GM12892 (cell line): ENCODE data around the gene CD3E. TPM values are rescaled to one million over a fixed set of nuclear protein-coding genes. Genes with fewer than 3 reads are reported as not detected.

ENCODE experiments used
- DNase-seq: peaks from one replicate; pipeline ENCODE4 v3.0.0; 2011; ENCODE audit not compliant: insufficient read length
- FAIRE-seq: peaks from 2 replicates; lab custom pipeline; 2011; peaks lifted over from hg19 to GRCh38; lab: Jason Lieb, UNC
- POLR2A ChIP-seq: IDR thresholded peaks from 2 replicates; pipeline ENCODE4 v1.6.1; 2011; ENCODE audit warnings: low read depth, low read length, control low read depth
- POLR2AphosphoS5 ChIP-seq: IDR thresholded peaks from 2 replicates; pipeline ENCODE4 v1.6.1; 2011; ENCODE audit warnings: low read depth, low read length, control low read depth
- TAF1 ChIP-seq: IDR thresholded peaks from 2 replicates; pipeline ENCODE4 v1.6.1; 2011; ENCODE audit warnings: low read depth, mild to moderate bottlenecking, control low read depth, low read length, borderline replicate concordance
- polyA plus RNA-seq: library from polyadenylated mRNA; unstranded; fragments of >200 nt; gene quantifications from one replicate; pipeline ENCODE4 v1.2.1, GENCODE V29; 2012; ENCODE audit warnings: missing spikeins, inconsistent platforms; ENCODE audit not compliant: missing spikeins

Gene CD3E
- polyA plus RNA-seq, result 0.25 TPM

DNA sequence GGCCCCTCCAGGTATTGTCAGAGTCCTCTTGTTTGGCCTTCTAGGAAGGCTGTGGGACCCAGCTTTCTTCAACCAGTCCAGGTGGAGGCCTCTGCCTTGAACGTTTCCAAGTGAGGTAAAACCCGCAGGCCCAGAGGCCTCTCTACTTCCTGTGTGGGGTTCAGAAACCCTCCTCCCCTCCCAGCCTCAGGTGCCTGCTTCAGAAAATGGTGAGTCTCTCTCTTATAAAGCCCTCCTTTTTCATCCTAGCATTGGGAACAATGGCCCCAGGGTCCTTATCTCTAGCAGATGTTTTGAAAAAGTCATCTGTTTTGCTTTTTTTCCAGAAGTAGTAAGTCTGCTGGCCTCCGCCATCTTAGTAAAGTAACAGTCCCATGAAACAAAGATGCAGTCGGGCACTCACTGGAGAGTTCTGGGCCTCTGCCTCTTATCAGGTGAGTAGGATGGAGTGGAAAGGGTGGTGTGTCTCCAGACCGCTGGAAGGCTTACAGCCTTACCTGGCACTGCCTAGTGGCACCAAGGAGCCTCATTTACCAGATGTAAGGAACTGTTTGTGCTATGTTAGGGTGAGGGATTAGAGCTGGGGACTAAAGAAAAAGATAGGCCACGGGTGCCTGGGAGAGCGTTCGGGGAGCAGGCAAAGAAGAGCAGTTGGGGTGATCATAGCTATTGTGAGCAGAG lies at the start of gene CD3E:
CD3E (plus strand) TSS at position 163 of the 681 bp plus-strand sequence; CDS start at position 386, 223 bp downstream.
- DNase-seq, result no peak
- TF ChIP-seq TAF1 (no peak), POLR2AphosphoS5 (no peak), POLR2A (no peak)
- no peak for FAIRE-seq

DNA sequence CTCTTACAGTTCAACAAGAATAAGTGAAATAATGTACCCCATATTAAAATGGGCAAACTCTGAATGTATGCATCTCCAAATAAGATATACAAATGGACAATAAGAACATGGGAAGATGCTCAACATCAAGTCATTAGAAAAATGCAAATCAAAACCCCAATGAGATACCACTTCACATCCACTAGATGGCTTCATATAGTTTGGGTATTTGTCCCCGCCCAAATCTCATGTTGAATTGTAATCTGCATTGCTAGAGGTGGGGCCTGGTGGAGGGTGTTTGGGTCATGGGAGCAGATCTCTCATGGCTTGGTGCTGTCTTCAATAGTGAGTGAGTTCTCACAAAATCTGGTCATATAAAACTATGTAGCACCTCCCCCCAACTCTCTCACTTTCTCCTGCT lies 46.1 kb upstream of the CD3E start:
- no peak for TF ChIP-seq POLR2AphosphoS5
- DNase-seq, result no peak
- FAIRE-seq, result peak; percentile 46

DNA sequence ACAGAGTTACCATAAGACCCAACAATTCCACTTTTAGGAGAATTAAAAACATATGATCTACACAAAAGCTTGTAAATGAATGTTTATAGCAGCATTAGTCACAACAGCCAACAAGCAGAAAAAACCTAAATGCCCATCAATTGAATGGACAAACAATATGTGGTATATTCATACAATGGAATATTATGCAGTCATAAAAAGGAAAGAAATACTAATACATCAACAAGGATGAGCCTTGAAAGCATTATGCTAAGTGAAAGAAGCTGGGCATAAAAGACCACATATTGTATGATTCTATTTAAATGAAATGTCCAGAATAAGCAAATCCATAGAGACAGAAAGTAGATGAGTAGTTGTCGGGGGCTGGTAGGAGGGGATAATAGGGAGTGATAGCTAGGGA lies 45.4 kb upstream of the CD3E start:
- FAIRE-seq, result no peak

DNA sequence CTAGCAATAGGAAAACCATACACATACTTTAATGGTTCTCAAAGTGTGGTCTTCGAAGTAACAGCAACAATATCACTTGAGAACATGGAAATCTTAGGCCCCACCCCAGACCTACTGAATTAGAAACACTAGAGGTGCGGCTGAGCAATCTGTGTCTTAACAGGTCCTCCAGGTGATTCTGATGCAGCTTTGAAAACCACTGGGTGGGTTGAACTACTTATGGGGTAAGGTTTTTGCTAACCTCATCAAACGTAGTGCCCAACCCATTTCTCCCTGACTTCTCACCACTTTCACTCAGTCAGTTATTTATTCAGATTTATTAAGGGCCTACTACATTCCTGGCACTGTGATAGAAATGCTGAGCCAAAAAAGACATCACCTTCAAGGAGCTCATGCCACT lies 44.2 kb upstream of the CD3E start:
- DNase-seq (no peak), FAIRE-seq (no peak)
- TF ChIP-seq POLR2AphosphoS5 (no peak), POLR2A (no peak), TAF1 (no peak)

More for the DNA sequence above, 45.4 kb upstream of the CD3E start:
- DNase-seq, result no peak
- TF ChIP-seq POLR2AphosphoS5 (no peak), TAF1 (no peak), POLR2A (no peak)

DNA sequence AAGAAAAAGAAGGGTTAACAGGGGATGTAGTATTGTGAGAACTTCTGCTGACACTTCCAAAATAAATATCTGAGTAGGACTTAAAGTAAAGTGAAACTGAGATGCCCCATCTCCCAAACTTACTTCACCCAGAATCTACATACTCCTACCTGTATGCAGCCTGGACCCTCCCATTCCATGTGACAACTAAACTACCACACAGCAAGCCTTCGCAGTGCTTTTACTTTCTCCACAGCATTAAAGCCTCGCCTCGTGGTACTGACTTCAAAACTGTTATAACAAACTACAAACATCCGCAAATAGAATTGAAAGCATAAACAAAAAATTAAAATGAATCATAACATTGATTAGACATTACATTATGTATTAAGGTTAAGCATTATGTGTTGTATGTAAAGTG lies 41.4 kb upstream of the CD3E start:
- FAIRE-seq, result no peak
- DNase-seq, result no peak
- TF ChIP-seq POLR2A, result no peak
- TF ChIP-seq POLR2AphosphoS5, result no peak
- TF ChIP-seq TAF1, result no peak

DNA sequence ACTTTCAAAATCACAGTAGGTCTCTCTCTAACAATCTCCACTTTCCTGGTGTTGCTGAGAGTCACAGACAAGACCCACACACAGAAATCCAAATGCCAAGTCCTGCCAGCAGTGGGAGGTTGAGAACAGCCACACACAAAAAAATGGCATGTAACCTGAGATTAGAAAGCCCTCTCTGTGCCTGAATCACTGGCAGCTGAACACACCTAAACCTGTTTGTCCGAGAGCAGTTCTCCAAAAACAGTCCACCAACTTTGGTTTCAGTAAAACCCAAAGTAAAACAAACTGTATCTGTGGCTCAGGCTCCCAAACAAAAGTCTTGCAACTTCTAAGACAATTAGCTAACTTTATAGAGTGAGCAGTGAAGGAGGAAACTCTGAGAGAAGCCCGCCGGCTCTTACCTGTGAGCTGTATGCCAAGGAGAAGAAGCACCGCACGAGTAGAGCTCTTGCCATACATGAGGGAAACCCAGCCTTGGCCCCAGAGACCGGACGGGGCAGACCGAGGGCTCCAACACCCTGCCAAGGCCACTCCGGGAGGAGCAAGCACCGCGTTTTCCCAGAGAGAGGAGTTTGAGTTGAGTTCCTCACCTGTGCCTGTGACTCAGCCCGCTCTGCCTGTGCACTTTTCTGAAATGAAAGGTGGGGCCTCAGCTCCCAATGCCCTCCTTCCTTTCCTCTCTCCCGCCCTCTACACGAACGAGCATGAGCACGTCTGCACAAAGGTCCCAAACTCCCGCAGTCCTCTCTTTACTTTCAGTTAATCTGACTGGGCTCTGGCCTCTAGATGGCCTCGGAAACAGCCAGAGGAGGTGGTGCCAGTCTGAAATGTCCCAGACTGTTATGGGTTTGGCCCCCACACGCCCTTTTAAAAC lies 40.6 kb upstream of the CD3E start, which contains the start of gene MPZL2:
MPZL2 (minus strand) TSS at position 603 of the 874 bp plus-strand sequence; CDS start at position 459, 144 bp downstream.
- no peak for DNase-seq
- no peak for TF ChIP-seq TAF1
- no peak for TF ChIP-seq POLR2A
- TF ChIP-seq POLR2AphosphoS5, result no peak
- FAIRE-seq, result peak; percentile 14

DNA sequence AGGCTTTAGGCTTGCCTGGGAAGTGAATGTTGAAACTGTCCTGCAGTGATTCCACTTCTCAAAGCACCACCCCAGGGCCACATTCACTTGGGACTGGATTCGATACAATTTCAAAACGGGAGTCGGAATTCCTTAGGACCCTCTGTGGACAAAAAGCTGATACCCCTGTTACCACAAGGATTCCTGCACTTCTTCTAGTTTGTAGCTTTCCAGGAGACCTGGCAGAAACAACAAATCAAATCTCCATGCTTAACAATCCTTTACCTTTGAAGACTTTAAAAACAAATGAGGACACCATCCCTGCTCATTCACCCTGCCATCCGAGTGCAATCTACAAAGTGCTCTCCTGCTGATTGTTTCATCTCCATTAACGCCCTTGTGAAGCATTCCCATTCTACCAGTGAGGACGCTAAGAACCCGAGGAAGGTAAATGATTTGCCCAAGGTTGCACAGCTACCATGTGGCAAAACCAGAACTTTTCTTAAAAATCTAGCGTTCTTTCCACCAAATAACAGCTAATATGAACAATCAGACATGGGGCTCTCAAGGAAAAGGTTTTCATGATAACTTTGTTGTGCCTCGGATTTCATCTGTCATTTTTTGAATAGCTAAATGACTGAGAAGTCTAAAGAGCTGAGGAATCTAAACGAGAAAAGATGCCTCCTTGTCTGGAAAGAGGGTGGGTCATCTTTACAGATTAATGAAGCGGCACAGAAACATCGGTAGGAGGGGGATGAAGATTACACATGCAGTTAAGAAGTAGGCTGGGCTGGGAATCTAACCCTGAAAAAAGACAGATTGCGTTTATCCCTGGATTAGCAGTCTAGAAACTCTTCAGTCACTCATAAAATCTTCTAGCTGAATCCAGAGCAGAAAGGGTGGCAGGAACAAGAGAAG lies 39.7 kb upstream of the CD3E start:
- FAIRE-seq (no peak), DNase-seq (no peak)
- TF ChIP-seq TAF1, result no peak
- TF ChIP-seq POLR2AphosphoS5, result no peak
- TF ChIP-seq POLR2A, result no peak

DNA sequence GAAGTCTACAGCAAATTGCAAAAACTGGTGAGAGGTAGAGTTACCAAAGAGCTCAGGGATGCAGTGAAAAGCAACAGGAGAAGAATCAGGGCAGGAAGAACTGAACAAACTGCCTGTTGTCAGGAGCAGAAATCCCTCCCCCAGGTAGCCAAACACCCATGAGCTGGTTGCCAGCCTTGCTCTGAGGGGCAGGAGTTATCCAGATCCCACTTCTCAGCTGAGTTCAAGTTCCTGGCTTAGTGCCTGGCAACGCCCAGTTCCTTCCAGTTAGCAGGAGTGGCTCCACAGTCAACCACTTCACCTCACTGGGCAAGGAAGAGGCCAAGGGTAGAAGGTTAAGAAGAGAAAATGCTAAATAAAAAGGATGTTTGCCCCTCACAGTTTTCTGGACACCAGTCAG lies 38.6 kb upstream of the CD3E start:
- FAIRE-seq, result no peak
- DNase-seq, result no peak
- TF ChIP-seq POLR2A, result no peak
- TF ChIP-seq TAF1, result no peak
- no peak for TF ChIP-seq POLR2AphosphoS5

DNA sequence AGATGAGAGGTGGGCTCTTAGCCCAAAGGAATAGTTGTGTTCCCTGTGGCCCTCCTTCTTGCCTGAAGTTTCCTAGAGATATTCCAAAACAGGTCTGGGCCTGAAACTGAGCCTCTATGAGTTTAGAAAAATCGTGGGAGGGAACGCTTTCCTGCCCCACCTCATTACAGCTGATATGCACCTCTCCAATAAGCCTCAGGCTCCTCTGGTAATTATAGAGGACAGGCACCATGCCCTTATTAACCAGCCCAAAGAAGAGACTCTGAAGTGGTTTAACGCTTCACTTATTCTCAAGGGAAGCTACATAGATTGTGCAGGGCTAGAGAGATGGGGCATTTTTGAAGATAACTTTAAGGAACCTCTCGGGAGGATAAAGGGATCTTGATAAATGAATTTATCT lies 37.0 kb upstream of the CD3E start:
- no peak for FAIRE-seq
- TF ChIP-seq POLR2A (no peak), POLR2AphosphoS5 (no peak), TAF1 (no peak)
- DNase-seq, result no peak

DNA sequence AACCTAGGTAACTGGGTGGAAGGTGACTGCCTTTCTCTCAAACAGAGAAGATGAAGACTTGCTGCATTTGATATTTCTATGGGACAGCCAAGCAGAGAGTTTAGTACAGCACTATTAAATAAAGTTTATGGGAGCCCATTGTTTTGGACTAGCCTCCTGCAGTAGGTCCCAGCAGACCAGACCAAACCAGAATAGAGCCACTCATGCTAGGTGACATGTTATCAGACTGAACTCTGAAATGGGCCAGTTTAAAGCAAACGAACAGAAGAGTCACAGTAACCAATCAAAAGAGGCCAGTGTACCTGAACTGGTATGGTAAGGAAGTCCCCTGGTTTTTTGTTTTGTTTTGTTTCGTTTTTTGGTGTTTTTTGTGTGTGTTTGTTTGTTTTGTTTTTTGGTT lies 32.5 kb upstream of the CD3E start:
- no peak for TF ChIP-seq POLR2A
- TF ChIP-seq TAF1, result no peak
- TF ChIP-seq POLR2AphosphoS5, result no peak
- FAIRE-seq (peak; percentile 17), DNase-seq (no peak)

DNA sequence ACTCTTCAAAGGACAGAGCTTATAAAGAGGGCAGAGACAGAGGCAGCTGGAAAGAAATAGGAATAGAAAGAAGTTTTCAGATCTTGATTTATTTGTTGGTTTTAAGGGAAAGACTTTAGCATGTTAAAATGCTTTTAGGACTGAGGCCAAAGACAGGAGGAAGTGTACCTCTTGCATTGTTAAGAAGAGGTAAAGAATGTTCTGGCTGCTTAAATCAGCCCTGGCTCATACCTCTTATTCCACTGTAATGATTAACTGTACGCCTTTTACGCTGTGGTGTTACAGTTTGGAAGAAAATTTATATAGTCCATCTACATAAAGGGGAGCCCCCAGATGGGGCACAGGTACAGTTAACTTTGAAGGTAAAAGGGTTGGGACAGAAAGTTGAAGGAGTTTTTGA lies 30.3 kb upstream of the CD3E start:
- DNase-seq, result no peak
- FAIRE-seq, result no peak
- TF ChIP-seq POLR2A (no peak), POLR2AphosphoS5 (no peak), TAF1 (no peak)
